Bone marrow (tissue), 2 donors: Measurements from ENCODE around the gene RNF224.
A peak's percentile ranks its signal among the peaks of the same experiment; 100 is the strongest.

Experiments
- DNase-seq, 2 donors: peaks; one replicate each; lab custom pipeline; 2025; lab: John Stamatoyannopoulos, UW

RNF224 gene

DNA sequence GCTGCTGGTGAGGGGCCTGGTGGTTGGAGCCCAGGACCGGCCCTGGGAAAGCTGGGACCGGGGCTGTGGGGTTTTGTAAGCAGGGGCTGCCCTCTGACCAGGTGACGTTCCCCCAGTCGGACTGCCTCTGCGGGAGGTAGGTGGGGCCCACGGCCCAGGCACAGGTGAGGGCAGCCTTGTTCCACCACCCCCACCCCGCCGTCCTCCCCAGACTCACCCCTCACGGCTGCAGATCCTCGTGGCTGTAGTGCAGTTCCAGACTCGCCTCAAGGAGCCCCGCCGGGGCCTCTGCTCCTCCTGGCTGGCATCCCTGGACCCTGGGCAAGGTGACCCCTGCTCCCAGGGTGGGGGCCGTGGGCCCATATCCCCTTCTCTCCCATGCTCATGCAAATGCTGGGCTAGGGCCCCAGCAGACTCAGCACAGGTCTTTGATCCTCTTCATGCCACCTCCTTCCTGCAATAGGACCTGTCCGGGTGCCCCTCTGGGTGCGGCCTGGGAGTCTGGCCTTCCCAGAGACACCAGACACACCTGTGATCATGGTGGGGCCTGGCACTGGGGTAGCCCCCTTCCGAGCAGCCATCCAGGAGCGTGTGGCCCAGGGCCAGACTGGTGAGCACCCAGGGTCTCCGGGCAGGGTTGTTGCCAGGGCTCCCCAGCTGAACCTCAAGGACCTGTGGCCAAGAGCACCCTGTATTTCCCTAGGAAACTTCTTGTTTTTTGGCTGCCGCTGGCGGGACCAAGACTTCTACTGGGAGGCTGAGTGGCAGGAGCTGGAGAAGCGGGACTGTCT lies 11.9 kb upstream of the RNF224 start:
- no peak for DNase-seq

- DNase-seq, result no peak
These were observed 10.9 kb upstream of the RNF224 start for GRCh38 chr9:137216188-137216965.

DNA sequence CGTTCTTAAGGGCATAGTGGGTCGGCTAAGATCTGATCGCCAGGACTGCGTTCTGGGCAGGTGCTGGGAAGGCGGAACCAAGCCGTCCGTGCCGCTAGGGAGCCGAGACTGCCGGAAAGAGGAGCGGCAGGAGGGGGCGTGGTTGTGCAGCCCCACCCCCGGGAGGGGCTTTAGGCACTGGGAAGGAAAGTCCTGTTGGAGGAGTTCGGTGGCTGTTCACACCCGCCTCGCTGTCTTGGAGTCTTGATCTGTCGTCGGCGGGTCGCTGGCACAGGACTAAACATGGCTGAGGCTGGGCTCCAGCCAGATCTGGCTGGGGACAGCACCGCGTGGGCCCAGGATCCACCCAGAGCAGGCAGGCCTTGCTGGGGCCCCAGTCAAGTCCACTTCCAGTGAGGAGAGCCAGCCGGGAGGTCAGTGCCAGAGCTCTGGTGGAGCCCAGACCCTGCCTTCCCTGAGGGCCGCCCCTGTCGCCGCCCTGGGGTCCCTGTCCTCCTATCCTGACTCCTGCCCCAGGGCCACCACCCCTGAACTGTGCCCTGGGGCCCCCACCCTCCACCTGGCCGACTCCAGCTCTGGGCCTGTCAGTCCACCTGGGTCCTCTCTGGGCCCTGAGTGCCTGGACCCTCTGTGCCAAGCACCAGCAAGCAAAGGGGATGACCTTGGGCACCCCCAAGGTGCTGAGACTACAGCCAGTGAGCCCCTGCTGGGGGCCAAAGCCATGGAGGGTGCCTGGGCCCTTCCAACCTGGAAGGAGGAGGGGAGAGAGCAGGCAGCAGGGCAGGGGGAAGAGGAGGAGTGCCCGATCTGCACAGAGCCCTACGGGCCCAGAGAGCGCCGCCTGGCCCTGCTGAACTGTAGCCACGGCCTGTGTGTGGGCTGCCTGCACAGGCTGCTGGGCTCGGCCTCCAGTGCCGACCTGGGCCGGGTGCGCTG lies 9.8 kb upstream of the RNF224 start:
- DNase-seq, result no peak

DNA sequence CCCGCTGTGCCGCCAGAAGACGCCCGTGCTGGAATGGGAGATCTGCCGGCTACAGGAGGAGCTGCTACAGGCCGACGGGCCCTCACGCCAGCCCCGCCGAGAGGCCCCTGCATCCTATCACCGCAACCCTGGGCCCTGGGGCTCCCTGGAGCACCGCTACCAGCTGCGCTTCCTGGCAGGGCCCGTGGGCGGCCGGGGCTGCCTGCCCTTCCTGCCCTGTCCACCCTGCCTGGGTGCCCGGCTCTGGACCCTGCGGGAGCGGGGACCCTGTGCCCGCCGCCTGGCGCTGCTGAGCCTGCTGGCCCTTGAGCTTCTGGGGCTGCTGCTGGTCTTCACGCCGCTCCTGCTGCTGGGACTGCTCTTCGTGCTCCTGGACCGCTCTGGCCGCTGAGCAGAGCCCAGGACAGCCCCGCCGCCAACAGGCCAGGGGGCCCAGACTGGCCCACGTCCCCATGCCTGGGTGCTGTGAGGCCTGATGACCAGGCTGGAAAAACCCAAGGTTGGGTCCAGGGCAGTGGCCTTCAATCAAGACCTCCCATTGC lies 9.0 kb upstream of the RNF224 start:
- DNase-seq, result no peak

DNA sequence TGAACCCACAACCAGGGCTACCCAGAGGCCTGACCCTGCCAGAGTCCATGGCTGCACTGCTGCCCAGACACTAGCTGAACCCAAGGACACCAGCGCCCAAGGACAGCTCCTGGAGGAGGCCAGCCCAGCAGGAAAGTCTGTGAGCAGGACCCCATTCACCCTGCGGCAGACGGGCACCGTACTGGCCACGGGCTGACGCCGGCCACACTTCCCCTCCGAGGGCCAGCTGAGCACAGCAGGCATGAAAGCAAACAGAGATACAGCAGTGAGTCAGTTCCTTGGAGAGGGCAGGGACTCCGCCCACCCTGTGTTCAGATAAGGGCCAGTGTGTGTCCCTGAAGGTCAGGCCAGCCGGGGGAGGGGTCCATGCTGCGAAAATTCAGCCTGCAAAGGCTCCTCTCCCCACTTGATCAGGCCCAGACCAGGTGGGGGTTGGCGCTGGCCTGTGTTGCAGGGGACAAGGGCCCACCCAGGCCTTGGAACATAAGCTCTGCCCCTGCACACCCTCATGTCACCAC lies 8.5 kb upstream of the RNF224 start:
- no peak for DNase-seq

DNA sequence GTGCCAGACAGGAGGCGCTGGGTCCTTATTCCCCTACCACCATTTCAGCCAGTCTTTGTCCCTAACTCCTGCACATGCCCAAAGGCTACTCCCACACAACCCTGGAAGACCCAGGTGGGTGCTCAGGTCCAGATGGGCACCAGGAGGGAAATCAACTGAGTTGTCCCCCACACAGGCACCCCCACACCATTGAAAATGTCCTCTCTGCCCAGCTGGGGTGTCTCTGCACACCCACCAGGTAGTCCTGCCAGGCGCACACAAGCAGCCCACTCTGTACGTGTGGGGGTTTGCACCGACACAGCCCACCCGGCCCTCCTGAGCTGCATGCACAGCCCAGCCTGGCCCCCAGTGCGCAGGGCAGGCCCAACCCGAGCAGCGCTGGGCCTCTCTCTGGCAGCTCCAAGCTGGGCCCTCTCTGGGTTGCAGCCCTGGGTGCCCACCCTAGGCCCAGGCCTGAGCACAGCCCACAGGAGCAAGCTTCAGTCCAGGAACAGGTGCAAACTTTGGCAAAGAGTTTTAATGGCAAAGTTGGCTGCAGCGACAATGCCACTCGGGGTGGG lies 7.5 kb upstream of the RNF224 start:
- no peak for DNase-seq

- DNase-seq, result no peak
These were observed 6.8 kb upstream of the RNF224 start for GRCh38 chr9:137220317-137221094.

DNA sequence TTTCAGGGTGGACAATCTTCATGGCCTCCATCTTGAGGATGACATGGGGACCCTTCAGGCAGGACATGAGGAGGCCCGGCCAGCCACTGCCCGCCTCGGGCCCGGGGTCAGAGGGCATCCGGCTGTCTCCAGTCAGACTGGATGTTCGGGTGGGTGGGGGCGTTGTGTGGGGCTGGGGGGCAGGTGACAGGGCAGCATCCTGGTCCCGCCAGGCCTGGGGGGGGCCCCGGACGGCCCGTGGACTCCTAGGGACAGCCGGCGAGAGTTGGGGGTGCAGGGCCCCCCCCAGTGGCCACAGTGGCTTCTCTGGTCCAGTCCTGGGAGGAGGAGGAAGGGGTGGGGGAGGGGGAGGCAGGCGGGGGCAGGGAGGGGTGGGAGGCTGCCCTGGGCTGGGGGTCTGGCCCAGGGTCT lies 6.2 kb upstream of the RNF224 start:
- DNase-seq, result no peak

DNA sequence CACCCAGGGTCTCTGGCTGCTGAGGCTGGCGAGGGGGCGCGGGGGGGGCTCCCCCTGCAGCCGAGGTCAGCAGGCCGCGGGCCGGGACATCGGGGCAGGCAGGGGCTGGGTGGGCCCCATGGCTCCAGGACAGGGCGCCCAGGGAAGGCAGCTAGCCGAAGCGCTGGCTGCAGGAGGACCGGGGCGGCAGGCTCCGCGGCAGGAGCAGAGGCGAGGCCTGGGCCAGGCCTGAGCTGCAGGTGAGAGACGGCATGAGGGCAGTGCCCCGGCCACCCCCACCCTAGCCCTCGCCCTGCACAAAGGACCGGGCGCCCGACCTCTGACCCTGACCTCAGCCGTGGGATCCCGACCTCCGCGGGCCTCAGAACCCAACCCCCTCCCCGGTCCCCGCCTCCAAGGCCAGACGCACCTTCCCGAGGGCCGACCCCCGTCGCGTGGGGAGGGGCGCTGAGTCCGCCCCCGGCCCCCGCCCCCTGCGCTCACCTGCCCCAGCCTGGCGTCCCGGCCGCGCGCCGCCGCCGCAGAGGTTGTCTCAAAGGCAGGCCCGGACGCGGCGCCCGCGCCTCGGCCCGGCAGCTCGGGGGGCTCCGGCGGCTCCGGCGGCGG lies 5.7 kb upstream of the RNF224 start:
- no peak for DNase-seq

GRCh38 chr9:137222190-137223077 lies 4.9 kb upstream of the RNF224 start, which contains the start of gene RNF208:
RNF208 (minus strand) TSS chr9:137222240; CDS start chr9:137221212, 1,028 bp downstream.
- DNase-seq, result no peak

GRCh38 chr9:137223078-137223970 lies 4.0 kb upstream of the RNF224 start:
- DNase-seq, result peak; percentile 93 to 96

GRCh38 chr9:137224830-137225694 lies 2.2 kb upstream of the RNF224 start, which contains the start of gene CYSRT1:
CYSRT1 (plus strand) TSS chr9:137225174; CDS start chr9:137225622, 448 bp downstream.
- DNase-seq, result no peak

GRCh38 chr9:137225699-137226331 lies 1.5 kb upstream of the RNF224 start:
- no peak for DNase-seq

DNA sequence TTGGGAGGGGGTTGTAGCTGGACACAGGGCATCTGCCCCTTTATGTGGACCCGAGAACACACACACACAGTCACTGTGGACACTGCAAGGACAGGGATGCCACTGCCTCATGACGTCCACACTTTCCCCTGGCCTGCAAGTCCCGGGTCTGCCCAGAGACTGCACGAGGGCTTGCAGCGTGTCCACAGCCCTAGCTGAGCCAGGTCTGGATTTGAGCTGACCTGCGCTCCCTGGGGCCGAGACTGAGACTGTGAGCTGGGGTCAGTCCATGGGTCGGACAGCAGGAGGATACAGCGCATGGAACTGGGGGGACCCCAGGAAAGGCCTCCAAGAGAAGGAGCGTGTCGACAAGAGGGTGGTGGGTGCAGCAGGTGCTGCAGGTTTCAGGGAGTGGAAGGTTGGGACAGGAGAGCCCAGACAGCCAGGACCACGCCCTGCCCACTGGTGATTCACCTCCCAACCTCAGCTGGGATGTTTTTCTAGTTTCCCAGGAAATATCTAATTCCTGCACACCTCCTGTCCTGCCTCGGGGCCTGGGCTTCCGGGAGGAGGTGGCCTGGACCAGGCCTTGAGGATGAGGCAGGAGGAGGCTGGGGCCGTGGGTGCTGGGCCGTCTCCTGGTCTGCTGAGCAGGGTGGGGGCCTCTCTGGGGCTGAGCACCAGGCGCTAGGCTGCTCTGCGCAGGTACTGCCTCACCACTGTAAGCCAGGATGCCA lies 806 bp upstream of the RNF224 start:
- DNase-seq, result no peak

- no peak for DNase-seq
These were observed 677 bp downstream of the RNF224 start for GRCh38 chr9:137227853-137228505.
